Measurements from ENCODE around the gene PYGO2.

Gene PYGO2

GRCh38 chr1:154961207-154962155 is at the start of gene PYGO2:
PYGO2 (minus strand) TSS chr1:154961782; CDS start chr1:154961576, 206 bp downstream.
- Mint-ChIP-seq H3K36me3 (ENCODE audit: low read depth) (peaks cover 41% of the 10 kb centered on the region), H3K9me3 (no peaks in the 10 kb centered on the region), H3K27ac (peak within 1 kb of the TSS; percentile 91), H3K27me3 (ENCODE audit: low read depth) (no peaks in the 10 kb centered on the region), H3K4me3 (peak within 1 kb of the TSS; percentile 97), H3K4me1 (ENCODE audit: low read depth) (peaks cover 27% of the 10 kb centered on the region)
- peak; percentile 87 for DNase-seq (ENCODE audit: low spot score)

- peaks cover 52% of the 10 kb centered on the region for H3K36me3 Mint-ChIP-seq (ENCODE audit: low read depth)
- H3K27ac Mint-ChIP-seq = peak overlapping the region; percentile 91
- H3K4me3 Mint-ChIP-seq = peak overlapping the region; percentile 98
Observed at GRCh38 chr1:155011004-155011416, 49.4 kb upstream of the PYGO2 start.

GRCh38 chr1:155010211-155010918 is 48.8 kb upstream of the PYGO2 start:
- DNase-seq (ENCODE audit: low spot score) = peak; percentile 56
- no peaks in the 10 kb centered on the region for H3K27me3 Mint-ChIP-seq (ENCODE audit: low read depth)
- peak overlapping the region; percentile 91 for H3K27ac Mint-ChIP-seq
- peaks cover 58% of the 10 kb centered on the region for H3K4me1 Mint-ChIP-seq (ENCODE audit: low read depth)
- no peaks in the 10 kb centered on the region for H3K9me3 Mint-ChIP-seq
- peaks cover 47% of the 10 kb centered on the region for H3K36me3 Mint-ChIP-seq (ENCODE audit: low read depth)
- H3K4me3 Mint-ChIP-seq = peak overlapping the region; percentile 98

More at GRCh38 chr1:155011004-155011416, 49.4 kb upstream of the PYGO2 start:
- Mint-ChIP-seq H3K27me3 (ENCODE audit: low read depth) (no peaks in the 10 kb centered on the region), H3K4me1 (ENCODE audit: low read depth) (peaks cover 58% of the 10 kb centered on the region), H3K9me3 (no peaks in the 10 kb centered on the region)
- DNase-seq (ENCODE audit: low spot score) = no peak

- peaks cover 61% of the 10 kb centered on the region for H3K4me1 Mint-ChIP-seq (ENCODE audit: low read depth)
Observed at GRCh38 chr1:155009742-155010141, 48.2 kb upstream of the PYGO2 start.

GRCh38 chr1:155009221-155009711 is 47.7 kb upstream of the PYGO2 start:
- peaks cover 45% of the 10 kb centered on the region for H3K36me3 Mint-ChIP-seq (ENCODE audit: low read depth)
- peaks cover 59% of the 10 kb centered on the region for H3K4me1 Mint-ChIP-seq (ENCODE audit: low read depth)
- peak overlapping the region; percentile 98 for H3K4me3 Mint-ChIP-seq
- DNase-seq (ENCODE audit: low spot score) = peak; percentile 49
- H3K9me3 Mint-ChIP-seq = no peaks in the 10 kb centered on the region
- no peaks in the 10 kb centered on the region for H3K27me3 Mint-ChIP-seq (ENCODE audit: low read depth)
- peak overlapping the region; percentile 91 for H3K27ac Mint-ChIP-seq

More at GRCh38 chr1:155009742-155010141, 48.2 kb upstream of the PYGO2 start:
- Mint-ChIP-seq H3K36me3 (ENCODE audit: low read depth) (peaks cover 46% of the 10 kb centered on the region), H3K4me3 (peak overlapping the region; percentile 98), H3K9me3 (no peaks in the 10 kb centered on the region), H3K27me3 (ENCODE audit: low read depth) (no peaks in the 10 kb centered on the region), H3K27ac (peak overlapping the region; percentile 91)
- no peak for DNase-seq (ENCODE audit: low spot score)

GRCh38 chr1:155008015-155008941 is 46.7 kb upstream of the PYGO2 start:
- peak overlapping the region; percentile 98 for H3K4me3 Mint-ChIP-seq
- peak overlapping the region; percentile 91 for H3K27ac Mint-ChIP-seq
- no peaks in the 10 kb centered on the region for H3K27me3 Mint-ChIP-seq (ENCODE audit: low read depth)
- peaks cover 40% of the 10 kb centered on the region for H3K36me3 Mint-ChIP-seq (ENCODE audit: low read depth)
- no peaks in the 10 kb centered on the region for H3K9me3 Mint-ChIP-seq
- peaks cover 55% of the 10 kb centered on the region for H3K4me1 Mint-ChIP-seq (ENCODE audit: low read depth)
- peak; percentile 83 for DNase-seq (ENCODE audit: low spot score)

GRCh38 chr1:155007251-155007828 is 45.8 kb upstream of the PYGO2 start:
- no peak for DNase-seq (ENCODE audit: low spot score)
- Mint-ChIP-seq H3K27me3 (ENCODE audit: low read depth) (no peaks in the 10 kb centered on the region), H3K4me3 (peak overlapping the region; percentile 85), H3K9me3 (no peaks in the 10 kb centered on the region), H3K27ac (peak overlapping the region; percentile 68), H3K4me1 (ENCODE audit: low read depth) (peaks cover 46% of the 10 kb centered on the region), H3K36me3 (ENCODE audit: low read depth) (peaks cover 32% of the 10 kb centered on the region)

- H3K9me3 Mint-ChIP-seq = no peaks in the 10 kb centered on the region
- H3K27ac Mint-ChIP-seq = peak overlapping the region; percentile 96
- H3K4me3 Mint-ChIP-seq = peak overlapping the region; percentile 85
- peaks cover 28% of the 10 kb centered on the region for H3K36me3 Mint-ChIP-seq (ENCODE audit: low read depth)
- peak; percentile 43 for DNase-seq (ENCODE audit: low spot score)
- H3K4me1 Mint-ChIP-seq (ENCODE audit: low read depth) = peaks cover 41% of the 10 kb centered on the region
- H3K27me3 Mint-ChIP-seq (ENCODE audit: low read depth) = no peaks in the 10 kb centered on the region
Observed at GRCh38 chr1:155006601-155007101, 45.1 kb upstream of the PYGO2 start.

- Mint-ChIP-seq H3K9me3 (no peaks in the 10 kb centered on the region), H3K27ac (peak overlapping the region; percentile 96), H3K4me3 (peak overlapping the region; percentile 85), H3K4me1 (ENCODE audit: low read depth) (peaks cover 37% of the 10 kb centered on the region), H3K27me3 (ENCODE audit: low read depth) (no peaks in the 10 kb centered on the region), H3K36me3 (ENCODE audit: low read depth) (peaks cover 22% of the 10 kb centered on the region)
- DNase-seq (ENCODE audit: low spot score) = no peak
Observed at GRCh38 chr1:155005076-155006011, 43.8 kb upstream of the PYGO2 start.

- peak overlapping the region; percentile 91 for H3K27ac Mint-ChIP-seq
- H3K36me3 Mint-ChIP-seq (ENCODE audit: low read depth) = peaks cover 13% of the 10 kb centered on the region
- peaks cover 39% of the 10 kb centered on the region for H3K4me1 Mint-ChIP-seq (ENCODE audit: low read depth)
- DNase-seq (ENCODE audit: low spot score) = no peak
- H3K4me3 Mint-ChIP-seq = peak overlapping the region; percentile 84
- no peaks in the 10 kb centered on the region for H3K27me3 Mint-ChIP-seq (ENCODE audit: low read depth)
- H3K9me3 Mint-ChIP-seq = no peaks in the 10 kb centered on the region
Observed at GRCh38 chr1:155004352-155005075, 42.9 kb upstream of the PYGO2 start.

- peak overlapping the region; percentile 84 for H3K4me3 Mint-ChIP-seq
- H3K4me1 Mint-ChIP-seq (ENCODE audit: low read depth) = peaks cover 43% of the 10 kb centered on the region
- peak overlapping the region; percentile 91 for H3K27ac Mint-ChIP-seq
- H3K9me3 Mint-ChIP-seq = no peaks in the 10 kb centered on the region
- no peak for DNase-seq (ENCODE audit: low spot score)
- H3K36me3 Mint-ChIP-seq (ENCODE audit: low read depth) = peaks cover 10% of the 10 kb centered on the region
- no peaks in the 10 kb centered on the region for H3K27me3 Mint-ChIP-seq (ENCODE audit: low read depth)
Observed at GRCh38 chr1:155003766-155004351, 42.3 kb upstream of the PYGO2 start.

Measured in T-helper 2 cell treated with Interferon-gamma antibody and Interleukin-4, amounts not matched to agents 5 μg/mL and 100 μg/mL, for 36 hours (primary cell).